ENCODE results near the gene DNAJC5G. TPM values are rescaled to one million over a fixed set of nuclear protein-coding genes. Genes with fewer than 3 reads are reported as not detected.

The DNAJC5G gene
- total RNA-seq, 1 experiment from 2014 or later = not detected

- Histone ChIP-seq H3K4me3 (no peak overlapping the region), H3K9me3 (ENCODE audit: insufficient read depth, low read depth) (no peaks in the 10 kb centered on the region), H3K4me1 (replicated peaks; ENCODE audit: insufficient read depth) (no peaks in the 10 kb centered on the region), H3K36me3 (ENCODE audit: low read depth) (peaks cover 3% of the 10 kb centered on the region; the same call in 1 of the 2 replicates), H2AFZ (no peak overlapping the region), H3K4me2 (no peak overlapping the region), H3K79me2 (ENCODE audit: low read depth) (no peaks in the 10 kb centered on the region), H3K9me2 (ENCODE audit: insufficient read depth) (no peaks in the 10 kb centered on the region), H3K27me3 (ENCODE audit: insufficient read depth, low read depth) (no peaks in the 10 kb centered on the region), H4K20me1 (ENCODE audit: insufficient read depth) (no peaks in the 10 kb centered on the region), H3F3A (ENCODE audit: insufficient read depth, low read depth) (peaks cover under 1% of the 10 kb centered on the region; the same call in 1 of the 2 replicates), H3K27ac (no peak overlapping the region)
- TF ChIP-seq EZH2 (IDR thresholded peaks at IDR 0.05; ENCODE audit: low read depth) (no peak), CTCF (conservative IDR thresholded peaks at IDR 0.05) (no peak)
- intact Hi-C loops (cut with micrococcal nuclease; ENCODE audit: unreplicated experiment) = no loop called here
- BruUV-seq (replicated peaks) = no TSS peak
- POLR2A ChIA-PET (ENCODE audit: unreplicated experiment) = no interaction called here
- CTCF ChIA-PET = no interaction called here
- DNase-seq = no peak
These were observed 34.8 kb upstream of the DNAJC5G start for GRCh38 chr2:27240406-27240805.

GRCh38 chr2:27241761-27242613 is 33.2 kb upstream of the DNAJC5G start:
- H3K4me1 ChIP-seq (replicated peaks; ENCODE audit: insufficient read depth) = no peaks in the 10 kb centered on the region
- no peaks in the 10 kb centered on the region for H3K9me2 ChIP-seq (ENCODE audit: insufficient read depth)
- no peak overlapping the region for H2AFZ ChIP-seq
- peaks cover 3% of the 10 kb centered on the region; the same call in 1 of the 2 replicates for H3K36me3 ChIP-seq (ENCODE audit: low read depth)
- no peaks in the 10 kb centered on the region for H4K20me1 ChIP-seq (ENCODE audit: insufficient read depth)
- H3K27ac ChIP-seq = no peak overlapping the region
- intact Hi-C loops (cut with micrococcal nuclease; ENCODE audit: unreplicated experiment) = no loop called here
- BruUV-seq (replicated peaks) = no TSS peak
- H3K4me3 ChIP-seq = no peak overlapping the region
- no peaks in the 10 kb centered on the region for H3K27me3 ChIP-seq (ENCODE audit: insufficient read depth, low read depth)
- no peaks in the 10 kb centered on the region for H3K9me3 ChIP-seq (ENCODE audit: insufficient read depth, low read depth)
- H3K79me2 ChIP-seq (ENCODE audit: low read depth) = no peaks in the 10 kb centered on the region
- CTCF ChIA-PET = interaction anchor here (0.6 to 0.7 kb wide), 2 partner anchors 61 to 154 kb away, joined by 4 to 26 read pairs; no protein-coding TSS in a partner anchor
- POLR2A ChIA-PET (ENCODE audit: unreplicated experiment) = no interaction called here
- no peak overlapping the region for H3K4me2 ChIP-seq
- H3F3A ChIP-seq (ENCODE audit: insufficient read depth, low read depth) = peaks cover 4% of the 10 kb centered on the region; the same call in 1 of the 2 replicates
- DNase-seq = no peak
- no peak for TF ChIP-seq CTCF (conservative IDR thresholded peaks at IDR 0.05)
- no peak for TF ChIP-seq EZH2 (IDR thresholded peaks at IDR 0.05; ENCODE audit: low read depth)

- no peak for DNase-seq
- Histone ChIP-seq H3K27me3 (ENCODE audit: insufficient read depth, low read depth) (no peaks in the 10 kb centered on the region), H3K9me3 (ENCODE audit: insufficient read depth, low read depth) (no peaks in the 10 kb centered on the region), H2AFZ (no peak overlapping the region), H3K4me3 (no peak overlapping the region), H3K79me2 (ENCODE audit: low read depth) (no peaks in the 10 kb centered on the region), H3K36me3 (ENCODE audit: low read depth) (peaks cover 3% of the 10 kb centered on the region; the same call in 1 of the 2 replicates), H3K4me2 (no peak overlapping the region), H3K27ac (no peak overlapping the region), H3K4me1 (replicated peaks; ENCODE audit: insufficient read depth) (no peaks in the 10 kb centered on the region), H4K20me1 (ENCODE audit: insufficient read depth) (no peaks in the 10 kb centered on the region), H3K9me2 (ENCODE audit: insufficient read depth) (no peaks in the 10 kb centered on the region), H3F3A (ENCODE audit: insufficient read depth, low read depth) (peaks cover 4% of the 10 kb centered on the region; the same call in 1 of the 2 replicates)
- ChIA-PET CTCF (interaction anchor here (0.6 to 0.7 kb wide), 2 partner anchors 61 to 155 kb away, joined by 4 to 26 read pairs; no protein-coding TSS in a partner anchor), POLR2A (ENCODE audit: unreplicated experiment) (no interaction called here)
- BruUV-seq (replicated peaks) = no TSS peak
- TF ChIP-seq EZH2 (IDR thresholded peaks at IDR 0.05; ENCODE audit: low read depth) (no peak), CTCF (conservative IDR thresholded peaks at IDR 0.05) (no peak)
- intact Hi-C loops (cut with micrococcal nuclease; ENCODE audit: unreplicated experiment) = no loop called here
These were observed 32.6 kb upstream of the DNAJC5G start for GRCh38 chr2:27242614-27242951.
